Suprapubic skin (tissue), 4 donors: ENCODE results near the gene REXO1.

Source experiments
- EP300 ChIP-seq: sonication (generic); formaldehyde crosslinking; IDR thresholded peaks from one replicate; pipeline ENCODE4 v1.6.1; 2017; ENCODE audit warnings: antibody characterized with exemption
- POLR2A ChIP-seq, 2 donors: fragments of 450-650 bp; IDR thresholded peaks; one replicate each; pipeline ENCODE4 v1.6.1; 2017; ENCODE audit warnings: antibody characterized with exemption in 2 of 2, mild to moderate bottlenecking in 2 of 2, moderate library complexity in 2 of 2
- POLR2AphosphoS5 ChIP-seq, 3 donors: sonication (generic); formaldehyde crosslinking; IDR thresholded peaks; one replicate each; pipeline ENCODE4 v1.6.1; 2017; ENCODE audit warnings: antibody characterized with exemption in 3 of 3
- TF ChIP-seq, protein P1 (sequence below), 2 donors: fragments of 200-600 bp in 1 of 2; fragments of 450-650 bp in 1 of 2; sonication (generic) in 1 of 2; IDR thresholded peaks; one replicate each; pipeline ENCODE4 v1.5.1; 2016 to 2019; ENCODE audit warnings: antibody characterized with exemption in 2 of 2, mild to moderate bottlenecking in 1 of 2, moderate library complexity in 1 of 2

DNA sequence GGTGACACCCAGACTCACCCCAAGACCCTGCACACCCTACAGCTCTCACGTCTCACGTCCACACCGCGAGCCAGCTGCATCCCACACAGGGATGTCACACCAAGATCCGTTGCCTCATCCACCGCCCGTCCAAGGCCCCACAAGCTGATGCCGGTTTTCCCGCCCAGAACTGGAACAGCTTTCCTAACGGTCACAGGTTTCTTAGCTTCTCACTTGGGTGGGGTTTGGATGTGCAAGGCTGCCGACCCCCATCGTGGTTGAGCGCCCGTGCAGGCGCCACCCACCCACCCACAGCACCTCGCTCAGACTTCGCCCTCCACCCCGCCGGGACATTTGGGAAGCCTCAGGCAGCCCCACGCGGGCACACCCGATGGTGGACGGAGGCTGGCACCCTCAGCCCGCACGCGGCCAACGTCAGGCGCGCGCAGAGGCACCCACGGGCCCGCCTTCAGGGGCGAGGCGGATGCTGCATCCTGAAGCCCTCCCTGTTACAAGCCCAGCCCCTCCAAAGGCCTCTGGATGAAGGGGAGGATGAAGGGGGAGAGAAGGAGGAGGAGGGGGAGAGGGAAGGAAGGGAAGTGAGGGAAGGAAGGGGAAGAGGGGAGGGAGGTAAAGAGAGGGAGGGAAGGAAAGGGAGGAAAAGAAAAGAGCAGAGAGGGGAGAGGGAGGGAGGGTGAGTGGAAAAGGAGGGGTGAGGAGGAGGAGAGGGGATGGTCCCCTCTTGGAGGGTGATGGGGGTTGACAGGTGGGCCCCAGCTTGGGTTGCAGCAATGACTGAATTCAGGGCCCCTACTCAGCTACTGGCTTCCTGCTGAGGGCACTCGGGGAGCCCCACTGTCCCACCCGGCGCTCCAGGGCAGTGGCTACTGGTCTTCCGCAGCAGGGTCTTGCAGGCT lies 82.1 kb downstream of the REXO1 start:
- TF ChIP-seq, protein P1, sequence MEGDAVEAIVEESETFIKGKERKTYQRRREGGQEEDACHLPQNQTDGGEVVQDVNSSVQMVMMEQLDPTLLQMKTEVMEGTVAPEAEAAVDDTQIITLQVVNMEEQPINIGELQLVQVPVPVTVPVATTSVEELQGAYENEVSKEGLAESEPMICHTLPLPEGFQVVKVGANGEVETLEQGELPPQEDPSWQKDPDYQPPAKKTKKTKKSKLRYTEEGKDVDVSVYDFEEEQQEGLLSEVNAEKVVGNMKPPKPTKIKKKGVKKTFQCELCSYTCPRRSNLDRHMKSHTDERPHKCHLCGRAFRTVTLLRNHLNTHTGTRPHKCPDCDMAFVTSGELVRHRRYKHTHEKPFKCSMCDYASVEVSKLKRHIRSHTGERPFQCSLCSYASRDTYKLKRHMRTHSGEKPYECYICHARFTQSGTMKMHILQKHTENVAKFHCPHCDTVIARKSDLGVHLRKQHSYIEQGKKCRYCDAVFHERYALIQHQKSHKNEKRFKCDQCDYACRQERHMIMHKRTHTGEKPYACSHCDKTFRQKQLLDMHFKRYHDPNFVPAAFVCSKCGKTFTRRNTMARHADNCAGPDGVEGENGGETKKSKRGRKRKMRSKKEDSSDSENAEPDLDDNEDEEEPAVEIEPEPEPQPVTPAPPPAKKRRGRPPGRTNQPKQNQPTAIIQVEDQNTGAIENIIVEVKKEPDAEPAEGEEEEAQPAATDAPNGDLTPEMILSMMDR (IDR thresholded peaks at IDR 0.05) = no peak
- TF ChIP-seq POLR2A (IDR thresholded peaks at IDR 0.05) = no peak
- no peak for TF ChIP-seq EP300
- TF ChIP-seq POLR2AphosphoS5 (IDR thresholded peaks at IDR 0.05) = no peak
